Fibroblast of lung (primary cell): ENCODE data around the gene DOHH. TPM values are rescaled to one million over a fixed set of nuclear protein-coding genes. Genes with fewer than 3 reads are reported as not detected.

ENCODE experiments used
- DNase-seq, 2 donors: peaks; one replicate each; pipeline versions ENCODE4 v3.0.0 to v3.0.0-alpha.2; 2010; ENCODE audit warnings: low read depth in 2 of 2
- H2AFZ ChIP-seq: 2 replicates; pipeline ENCODE4 v1.5.1; 2012; ENCODE audit warnings: low read length, control low read depth, inconsistent platforms
- H3K27ac ChIP-seq: 2 replicates; pipeline ENCODE4 v1.5.1; 2011; ENCODE audit warnings: low read length, control low read depth; ENCODE audit not compliant: insufficient read depth
- H3K27me3 ChIP-seq: 2 replicates; pipeline ENCODE4 v1.5.1; 2011; ENCODE audit warnings: mild to moderate bottlenecking, low read length; ENCODE audit not compliant: control insufficient read depth, insufficient read depth
- H3K36me3 ChIP-seq: 2 replicates; pipeline ENCODE4 v1.5.1; 2011; ENCODE audit warnings: low read length; ENCODE audit not compliant: control insufficient read depth, insufficient read depth
- H3K4me1 ChIP-seq: 2 replicates; pipeline ENCODE4 v1.5.1; 2011; ENCODE audit warnings: low read length; ENCODE audit not compliant: control insufficient read depth, insufficient read depth; ENCODE audit errors: extremely low read depth
- H3K4me2 ChIP-seq: 2 replicates; pipeline ENCODE4 v1.5.1; 2011; ENCODE audit warnings: low read length, control low read depth; ENCODE audit not compliant: insufficient read depth; ENCODE audit errors: extremely low read depth
- H3K4me3 ChIP-seq, 4 experiments: fragments of 200-600 bp in 1 of 4; sonication (generic) in 1 of 4; replicated peaks in 1 of 4; 2 replicates each; pipeline ENCODE4 v1.5.1; 2011 to 2016; ENCODE audit warnings: low read length in 4 of 4, low read depth in 3 of 4, mild to moderate bottlenecking in 3 of 4, control low read depth in 2 of 4, inconsistent platforms in 1 of 4, mixed read lengths in 1 of 4; ENCODE audit not compliant: insufficient read depth in 1 of 4; ENCODE audit errors: control extremely low read depth in 1 of 4
- H3K79me2 ChIP-seq: 2 replicates; pipeline ENCODE4 v1.5.1; 2012; ENCODE audit warnings: mild to moderate bottlenecking, low read length, inconsistent platforms; ENCODE audit not compliant: control insufficient read depth, insufficient read depth
- H3K9ac ChIP-seq: 2 replicates; pipeline ENCODE4 v1.5.1; 2011; ENCODE audit warnings: mild to moderate bottlenecking, low read length, control low read depth; ENCODE audit not compliant: insufficient read depth
- H3K9me3 ChIP-seq: 2 replicates; pipeline ENCODE4 v1.5.1; 2012; ENCODE audit warnings: low read depth, low read length; ENCODE audit not compliant: control insufficient read depth, insufficient read depth
- H4K20me1 ChIP-seq: 2 replicates; pipeline ENCODE4 v1.5.1; 2011; ENCODE audit warnings: low read length; ENCODE audit not compliant: control insufficient read depth, insufficient read depth; ENCODE audit errors: extremely low read depth
- CTCF ChIP-seq, 2 donors: IDR thresholded peaks in 1 of 2; conservative IDR thresholded peaks in 1 of 2; 1 replicate in 1 of 2; 2 replicates in 1 of 2; pipeline ENCODE4 v1.5.1; 2011 to 2012; ENCODE audit warnings: low read length in 2 of 2, control low read depth in 1 of 2, inconsistent platforms in 1 of 2, low read depth in 1 of 2, mild to moderate bottlenecking in 1 of 2
- EZH2 ChIP-seq: IDR thresholded peaks from 2 replicates; pipeline ENCODE4 v1.5.1; 2012; ENCODE audit warnings: low read length, control low read depth, mild to moderate bottlenecking; ENCODE audit errors: missing control alignments
- polyA plus RNA-seq, 2 donors: library from polyadenylated mRNA; depleted of rRNA in 1 of 2; stranded (reverse) in 1 of 2; unstranded in 1 of 2; fragments of >200 nt; gene quantifications; 2 replicates each; pipeline ENCODE4 v1.2.1, GENCODE V29; 2011 to 2012; ENCODE audit warnings: missing spikeins in 1 of 2
- total RNA-seq: library from RNA; depleted of rRNA; stranded (reverse); fragments of >200 nt; gene quantifications from 2 replicates; pipeline ENCODE4 v1.2.1, GENCODE V29; 2014

DOHH gene
- total and polyA plus RNA-seq, 2 donors (not counting 1 experiment from before 2014, with no cell fraction given) = 4.1 to 10.1 TPM

GRCh38 chr19:3462991-3463713 is 37.3 kb downstream of the DOHH start:
- TF ChIP-seq EZH2 = no peak
- no peak for TF ChIP-seq CTCF (conservative IDR thresholded peaks at IDR 0.05 in 1 of 2, IDR thresholded peaks at IDR 0.05 in 1 of 2; ENCODE audit: low read depth in 1 of 2, low read length in 2 of 2)
- no peak for DNase-seq
- H2AFZ ChIP-seq = no peak overlapping the region

GRCh38 chr19:3459965-3460582 is 40.4 kb downstream of the DOHH start:
- Histone ChIP-seq H3K79me2 (peaks cover 16% of the 10 kb centered on the region), H3K9me3 (no peaks in the 10 kb centered on the region), H3K4me3 (no peak overlapping the region), H3K27ac (peak overlapping the region; percentile 85), H2AFZ (no peak overlapping the region), H3K27me3 (no peaks in the 10 kb centered on the region), H3K36me3 (peaks cover 14% of the 10 kb centered on the region), H4K20me1 (no peaks in the 10 kb centered on the region), H3K4me1 (peaks cover 20% of the 10 kb centered on the region), H3K4me2 (peak overlapping the region; percentile 32), H3K9ac (peak overlapping the region; percentile 40)
- TF ChIP-seq CTCF (conservative IDR thresholded peaks at IDR 0.05 in 1 of 2, IDR thresholded peaks at IDR 0.05 in 1 of 2; ENCODE audit: low read depth in 1 of 2, low read length in 2 of 2) (no peak), EZH2 (no peak)
- no peak for DNase-seq

More at GRCh38 chr19:3462991-3463713, 37.3 kb downstream of the DOHH start:
- Histone ChIP-seq H4K20me1 (no peaks in the 10 kb centered on the region), H3K4me2 (no peak overlapping the region), H3K27me3 (no peaks in the 10 kb centered on the region), H3K27ac (no peak overlapping the region), H3K9me3 (no peaks in the 10 kb centered on the region), H3K9ac (no peak overlapping the region), H3K36me3 (peaks cover 8% of the 10 kb centered on the region), H3K4me1 (peaks cover 15% of the 10 kb centered on the region), H3K79me2 (peaks cover 4% of the 10 kb centered on the region), H3K4me3 (no peak overlapping the region)

GRCh38 chr19:3459089-3459881 is 41.2 kb downstream of the DOHH start:
- Histone ChIP-seq H3K4me1 (peaks cover 20% of the 10 kb centered on the region), H3K9me3 (no peaks in the 10 kb centered on the region), H2AFZ (no peak overlapping the region), H3K36me3 (peaks cover 22% of the 10 kb centered on the region), H3K4me2 (peak overlapping the region; percentile 32), H3K9ac (peak overlapping the region; percentile 60), H4K20me1 (no peaks in the 10 kb centered on the region), H3K27me3 (no peaks in the 10 kb centered on the region), H3K27ac (peak overlapping the region; percentile 85), H3K79me2 (peaks cover 21% of the 10 kb centered on the region), H3K4me3 (no peak overlapping the region)
- DNase-seq = peak; percentile 95 to 97
- TF ChIP-seq CTCF (conservative IDR thresholded peaks at IDR 0.05 in 1 of 2, IDR thresholded peaks at IDR 0.05 in 1 of 2; ENCODE audit: low read depth in 1 of 2, low read length in 2 of 2) (no peak), EZH2 (no peak)
